ENCODE measurements around the gene PTCHD1.

PTCHD1 gene

DNA sequence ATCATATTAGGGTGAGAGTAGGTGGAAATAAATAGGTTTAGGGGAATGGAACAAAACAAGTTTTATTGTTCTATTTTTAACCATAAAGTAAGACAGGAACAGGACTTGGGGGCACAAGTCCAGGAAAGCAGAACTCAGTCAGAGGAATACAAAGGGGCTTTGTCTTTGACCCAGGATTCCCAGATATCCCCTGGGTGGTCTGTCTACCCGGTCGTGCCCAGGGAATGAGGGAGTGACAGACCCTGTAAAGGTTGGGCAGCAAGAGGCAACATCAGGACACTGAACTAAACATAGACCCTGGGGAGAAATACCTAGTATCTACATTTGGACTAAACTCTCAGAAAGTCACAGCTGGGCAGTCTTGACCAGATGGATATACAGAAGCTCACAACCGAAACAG lies 50.6 kb downstream of the PTCHD1 start:
- no peak for DNase-seq (ENCODE audit: low read depth)
- no peak overlapping the region for H3K4me3 ChIP-seq (ENCODE audit: low read depth, low read length)
- TF ChIP-seq MAX (IDR thresholded peaks at IDR 0.05; ENCODE audit: low read depth, low read length), result no peak
- TF ChIP-seq POLR2A (IDR thresholded peaks at IDR 0.05; ENCODE audit: extremely low read depth, insufficient read length), result no peak
- TF ChIP-seq, protein P1, sequence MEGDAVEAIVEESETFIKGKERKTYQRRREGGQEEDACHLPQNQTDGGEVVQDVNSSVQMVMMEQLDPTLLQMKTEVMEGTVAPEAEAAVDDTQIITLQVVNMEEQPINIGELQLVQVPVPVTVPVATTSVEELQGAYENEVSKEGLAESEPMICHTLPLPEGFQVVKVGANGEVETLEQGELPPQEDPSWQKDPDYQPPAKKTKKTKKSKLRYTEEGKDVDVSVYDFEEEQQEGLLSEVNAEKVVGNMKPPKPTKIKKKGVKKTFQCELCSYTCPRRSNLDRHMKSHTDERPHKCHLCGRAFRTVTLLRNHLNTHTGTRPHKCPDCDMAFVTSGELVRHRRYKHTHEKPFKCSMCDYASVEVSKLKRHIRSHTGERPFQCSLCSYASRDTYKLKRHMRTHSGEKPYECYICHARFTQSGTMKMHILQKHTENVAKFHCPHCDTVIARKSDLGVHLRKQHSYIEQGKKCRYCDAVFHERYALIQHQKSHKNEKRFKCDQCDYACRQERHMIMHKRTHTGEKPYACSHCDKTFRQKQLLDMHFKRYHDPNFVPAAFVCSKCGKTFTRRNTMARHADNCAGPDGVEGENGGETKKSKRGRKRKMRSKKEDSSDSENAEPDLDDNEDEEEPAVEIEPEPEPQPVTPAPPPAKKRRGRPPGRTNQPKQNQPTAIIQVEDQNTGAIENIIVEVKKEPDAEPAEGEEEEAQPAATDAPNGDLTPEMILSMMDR (IDR thresholded peaks at IDR 0.05; ENCODE audit: low read depth, low read length), result no peak
- no peak for TF ChIP-seq MYC (IDR thresholded peaks at IDR 0.05; ENCODE audit: low read depth, low read length)

- H3K4me3 ChIP-seq (ENCODE audit: low read depth, low read length), result no peak overlapping the region
- no peak for DNase-seq (ENCODE audit: low read depth)
- TF ChIP-seq MYC (IDR thresholded peaks at IDR 0.05; ENCODE audit: low read depth, low read length) (no peak), POLR2A (IDR thresholded peaks at IDR 0.05; ENCODE audit: extremely low read depth, insufficient read length) (no peak), MAX (IDR thresholded peaks at IDR 0.05; ENCODE audit: low read depth, low read length) (no peak)
- TF ChIP-seq, protein P1 (IDR thresholded peaks at IDR 0.05; ENCODE audit: low read depth, low read length), result no peak
Measured at GRCh38 chrX:23386260-23386659, 51.6 kb downstream of the PTCHD1 start.

DNA sequence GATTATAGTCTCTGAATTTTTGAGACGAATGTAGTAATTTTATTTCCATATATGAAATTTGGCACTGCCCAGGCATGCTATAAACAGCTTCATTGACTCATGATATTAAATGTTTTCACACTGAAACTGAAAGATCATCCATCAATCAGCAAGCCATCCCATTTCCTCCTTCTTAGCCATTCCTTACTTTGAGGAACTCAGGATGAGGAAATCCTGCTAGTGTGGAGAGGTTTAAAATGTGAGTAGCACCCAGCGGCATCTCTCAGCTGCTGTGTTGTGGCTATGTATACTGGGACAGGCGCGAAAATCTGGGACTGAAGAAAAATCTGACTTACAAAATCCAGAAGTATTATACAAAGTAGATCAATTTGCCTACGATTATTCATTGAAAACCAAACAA lies 52.1 kb downstream of the PTCHD1 start:
- no peak for TF ChIP-seq MYC (IDR thresholded peaks at IDR 0.05; ENCODE audit: low read depth, low read length)
- TF ChIP-seq MAX (IDR thresholded peaks at IDR 0.05; ENCODE audit: low read depth, low read length), result no peak
- TF ChIP-seq, protein P1 (IDR thresholded peaks at IDR 0.05; ENCODE audit: low read depth, low read length), result no peak
- no peak for TF ChIP-seq POLR2A (IDR thresholded peaks at IDR 0.05; ENCODE audit: extremely low read depth, insufficient read length)
- no peak for DNase-seq (ENCODE audit: low read depth)
- H3K4me3 ChIP-seq (ENCODE audit: low read depth, low read length), result no peak overlapping the region

- no peak for DNase-seq (ENCODE audit: low read depth)
- TF ChIP-seq MYC (IDR thresholded peaks at IDR 0.05; ENCODE audit: low read depth, low read length) (no peak), MAX (IDR thresholded peaks at IDR 0.05; ENCODE audit: low read depth, low read length) (no peak), POLR2A (IDR thresholded peaks at IDR 0.05; ENCODE audit: extremely low read depth, insufficient read length) (no peak)
- TF ChIP-seq, protein P1 (IDR thresholded peaks at IDR 0.05; ENCODE audit: low read depth, low read length), result no peak
- H3K4me3 ChIP-seq (ENCODE audit: low read depth, low read length), result no peak overlapping the region
Measured at GRCh38 chrX:23387550-23388184, 53.0 kb downstream of the PTCHD1 start.

DNA sequence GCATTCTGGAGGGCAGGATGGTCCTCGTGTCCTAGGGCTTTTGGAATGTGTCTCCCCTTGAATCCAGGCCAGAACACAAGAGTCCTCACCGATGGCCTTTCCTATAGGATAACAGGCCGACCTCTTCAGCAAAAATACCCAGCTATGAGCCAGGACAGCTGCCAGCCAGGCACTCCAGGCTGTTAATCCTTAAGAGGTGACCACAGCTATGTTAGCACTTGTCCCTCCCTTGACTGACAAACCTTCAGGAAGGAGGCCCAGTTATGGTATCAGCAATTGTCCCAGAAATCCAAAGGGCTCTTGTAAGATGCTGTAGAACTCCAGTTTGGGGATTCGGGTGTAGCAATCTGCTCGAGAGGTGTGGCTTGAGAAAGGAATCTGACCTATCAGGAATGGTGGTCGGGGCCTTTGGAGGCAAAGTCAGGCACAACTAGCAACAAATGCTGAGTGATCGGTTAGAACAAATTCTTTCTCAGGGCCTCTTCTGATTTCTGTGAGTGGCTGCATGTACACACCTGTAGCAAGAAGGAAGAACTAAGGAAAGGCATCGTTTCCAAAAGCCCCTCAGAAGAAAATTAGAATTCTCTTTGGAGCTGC lies 54.6 kb downstream of the PTCHD1 start:
- DNase-seq (ENCODE audit: low read depth), result no peak
- no peak overlapping the region for H3K4me3 ChIP-seq (ENCODE audit: low read depth, low read length)
- no peak for TF ChIP-seq MYC (IDR thresholded peaks at IDR 0.05; ENCODE audit: low read depth, low read length)
- TF ChIP-seq MAX (IDR thresholded peaks at IDR 0.05; ENCODE audit: low read depth, low read length), result no peak
- TF ChIP-seq, protein P1 (IDR thresholded peaks at IDR 0.05; ENCODE audit: low read depth, low read length), result no peak
- TF ChIP-seq POLR2A (IDR thresholded peaks at IDR 0.05; ENCODE audit: extremely low read depth, insufficient read length), result no peak
